ENCODE results near the gene RPRML. TPM values are rescaled to one million over a fixed set of nuclear protein-coding genes. Genes with fewer than 3 reads are reported as not detected.
A peak's percentile ranks its signal among the peaks of the same experiment; 100 is the strongest.
"Not testable (repeated sequence)": the region's sequence is repeated elsewhere in the genome, so short reads cannot be mapped to it uniquely, and the experiment has no call there.

RPRML gene
- total RNA-seq: 1 to 10 TPM in 1 of 2 donors, not detected in 1; 1.3 TPM

DNA sequence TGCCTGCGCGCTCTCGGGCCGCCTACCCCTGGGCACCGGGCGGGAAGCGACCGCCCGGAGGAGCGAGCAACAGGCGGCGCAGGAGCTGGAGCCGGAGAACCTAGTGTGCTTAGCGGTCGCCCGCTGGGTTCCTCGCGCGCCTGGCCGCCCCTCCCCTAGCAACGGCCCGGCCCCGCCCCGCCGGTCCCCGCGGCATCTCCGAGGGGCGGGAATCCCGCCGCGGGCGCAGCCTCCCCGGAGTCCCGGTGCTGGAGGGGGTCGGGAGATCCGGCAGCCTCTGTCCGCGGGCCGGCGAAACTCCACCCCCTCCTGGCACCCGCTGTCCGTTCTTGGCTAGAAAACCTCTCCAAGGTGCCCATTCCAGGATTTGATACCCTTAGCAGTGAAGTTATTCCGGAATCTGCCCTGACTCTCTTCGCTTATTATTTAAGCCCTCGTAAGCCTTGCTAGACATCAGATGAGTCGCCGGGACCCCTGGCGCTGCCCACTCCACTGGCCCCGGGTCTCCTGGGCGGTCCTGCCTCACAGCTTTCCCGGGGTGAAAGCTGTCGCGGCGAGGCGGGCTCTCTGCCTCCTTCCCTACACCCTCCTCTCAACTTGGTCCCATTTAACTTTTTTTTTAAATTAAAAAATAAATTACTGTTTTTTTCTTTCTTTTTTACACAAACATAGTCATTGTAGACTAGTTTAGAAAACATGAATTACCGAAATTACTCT lies at the start of gene RPRML:
TSS of gene RPRML (minus strand) at position 107 of the 717 bp plus-strand sequence. CDS start 246 bp downstream, outside the sequence.
- peak; percentile 57 for ATAC-seq
- peak within 1 kb of the TSS in 1 of 2 donors; percentile 7 for H3K4me3 ChIP-seq
- H3K36me3 ChIP-seq (replicated peaks in 1 of 2; ENCODE audit: insufficient read depth in 1 of 2, low read depth in 2 of 2): no peaks in the 10 kb centered on the region
- intact Hi-C loops (cut with DNase I): no loop called here
- peaks cover 3 to 10% of the 10 kb centered on the region in 2 donors for H3K27me3 ChIP-seq
- H3K9me3 ChIP-seq: no peaks in the 10 kb centered on the region
- TF ChIP-seq, protein P1, sequence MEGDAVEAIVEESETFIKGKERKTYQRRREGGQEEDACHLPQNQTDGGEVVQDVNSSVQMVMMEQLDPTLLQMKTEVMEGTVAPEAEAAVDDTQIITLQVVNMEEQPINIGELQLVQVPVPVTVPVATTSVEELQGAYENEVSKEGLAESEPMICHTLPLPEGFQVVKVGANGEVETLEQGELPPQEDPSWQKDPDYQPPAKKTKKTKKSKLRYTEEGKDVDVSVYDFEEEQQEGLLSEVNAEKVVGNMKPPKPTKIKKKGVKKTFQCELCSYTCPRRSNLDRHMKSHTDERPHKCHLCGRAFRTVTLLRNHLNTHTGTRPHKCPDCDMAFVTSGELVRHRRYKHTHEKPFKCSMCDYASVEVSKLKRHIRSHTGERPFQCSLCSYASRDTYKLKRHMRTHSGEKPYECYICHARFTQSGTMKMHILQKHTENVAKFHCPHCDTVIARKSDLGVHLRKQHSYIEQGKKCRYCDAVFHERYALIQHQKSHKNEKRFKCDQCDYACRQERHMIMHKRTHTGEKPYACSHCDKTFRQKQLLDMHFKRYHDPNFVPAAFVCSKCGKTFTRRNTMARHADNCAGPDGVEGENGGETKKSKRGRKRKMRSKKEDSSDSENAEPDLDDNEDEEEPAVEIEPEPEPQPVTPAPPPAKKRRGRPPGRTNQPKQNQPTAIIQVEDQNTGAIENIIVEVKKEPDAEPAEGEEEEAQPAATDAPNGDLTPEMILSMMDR (IDR thresholded peaks at IDR 0.05): no peak
- TF ChIP-seq POLR2A (IDR thresholded peaks at IDR 0.05): peak in 2 of 3 donors; percentile 22 to 30
- DNase-seq: peak; percentile 37 to 47 (median 40)
- H3K27ac ChIP-seq: no peak within 1 kb of the TSS
- peaks cover 23% of the 10 kb centered on the region for H3K4me1 ChIP-seq
- 2 to 8% methylated on average over 13 to 40 of the region's 57 CpGs for WGBS, 2 donors

DNA sequence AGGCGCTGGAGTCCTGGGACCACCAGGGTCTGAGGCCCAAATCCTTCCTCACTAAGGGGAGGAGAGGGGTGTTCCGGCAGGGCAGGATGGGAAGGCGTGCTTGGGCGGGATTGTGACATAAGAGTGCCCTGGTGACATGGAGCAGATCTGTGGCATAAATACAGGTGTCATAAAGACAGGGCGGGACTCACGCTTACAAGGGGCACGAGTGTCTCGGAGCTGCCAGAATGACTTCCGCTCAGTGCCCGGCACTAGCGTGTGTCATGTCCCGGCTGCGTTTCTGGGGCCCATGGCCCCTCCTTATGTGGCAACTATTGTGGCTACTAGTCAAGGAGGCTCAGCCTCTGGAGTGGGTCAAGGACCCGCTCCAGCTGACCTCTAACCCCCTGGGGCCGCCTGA lies 37.9 kb upstream of the RPRML start:
- H3K36me3 ChIP-seq (replicated peaks in 1 of 2; ENCODE audit: insufficient read depth in 1 of 2, low read depth in 2 of 2); H3K27me3 ChIP-seq; H3K4me1 ChIP-seq; intact Hi-C loops (cut with DNase I); H3K4me3 ChIP-seq; H3K27ac ChIP-seq; H3K9me3 ChIP-seq; DNase-seq; ATAC-seq: not testable (repeated sequence)
- 98% methylated on average over 11 of the region's 15 CpGs; no CpG with 5 or more reads in 1 of the 2 donors for WGBS, 2 donors

DNA sequence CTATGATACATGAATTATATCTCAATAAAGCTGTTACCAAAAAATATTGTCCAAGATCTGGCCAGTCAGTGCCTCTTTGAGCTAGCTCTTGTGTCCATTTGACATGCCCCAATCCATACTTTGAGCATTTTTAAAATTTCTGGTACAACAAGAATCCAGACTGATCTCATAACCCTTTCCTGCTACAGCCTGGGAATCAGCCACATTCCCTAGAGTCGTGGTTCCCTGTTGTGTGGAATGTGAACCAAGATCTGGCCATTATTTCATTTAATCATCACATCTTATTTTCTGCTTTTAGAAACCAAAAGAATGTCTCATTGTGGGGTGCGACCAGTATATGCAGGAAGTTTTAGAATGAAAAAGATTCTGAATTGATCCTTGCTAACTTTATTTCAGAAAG lies 34.3 kb upstream of the RPRML start:
- H3K36me3 ChIP-seq (replicated peaks in 1 of 2; ENCODE audit: insufficient read depth in 1 of 2, low read depth in 2 of 2): no peaks in the 10 kb centered on the region
- no peaks in the 10 kb centered on the region for H3K27me3 ChIP-seq
- intact Hi-C loops (cut with DNase I): no loop called here
- DNase-seq: no peak
- no peak overlapping the region for H3K27ac ChIP-seq
- TF ChIP-seq, protein P1 (IDR thresholded peaks at IDR 0.05): no peak
- no peak for TF ChIP-seq POLR2A (IDR thresholded peaks at IDR 0.05)
- H3K9me3 ChIP-seq: no peaks in the 10 kb centered on the region
- H3K4me3 ChIP-seq: no peak overlapping the region
- 80 to 83% methylated on average over 2 of the region's 2 CpGs for WGBS, 2 donors
- ATAC-seq: no peak
- no peaks in the 10 kb centered on the region for H3K4me1 ChIP-seq

DNA sequence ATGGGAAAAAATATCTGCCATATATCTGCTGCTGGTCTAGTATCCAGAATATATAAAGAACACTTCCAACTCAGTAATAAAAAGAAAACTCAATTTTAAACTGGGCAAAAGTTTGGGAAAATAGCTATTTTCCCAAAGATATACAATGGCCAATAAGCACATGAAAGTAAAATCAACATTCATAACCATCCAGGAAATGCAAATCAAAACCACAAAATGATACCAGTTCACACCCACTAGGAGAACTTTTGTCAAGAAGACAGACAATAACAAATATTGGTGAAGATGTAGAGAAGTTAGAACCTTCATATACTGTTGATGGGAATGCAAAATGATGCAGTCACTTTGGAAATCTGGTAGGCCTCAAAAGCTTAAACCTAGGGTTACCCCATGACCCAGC lies 33.4 kb upstream of the RPRML start:
- no peak for TF ChIP-seq POLR2A (IDR thresholded peaks at IDR 0.05)
- TF ChIP-seq, protein P1 (IDR thresholded peaks at IDR 0.05): no peak
- ATAC-seq: no peak
- Histone ChIP-seq H3K4me1 (no peaks in the 10 kb centered on the region), H3K4me3 (no peak overlapping the region), H3K27me3 (no peaks in the 10 kb centered on the region), H3K36me3 (replicated peaks in 1 of 2; ENCODE audit: insufficient read depth in 1 of 2, low read depth in 2 of 2) (no peaks in the 10 kb centered on the region), H3K27ac (no peak overlapping the region), H3K9me3 (no peaks in the 10 kb centered on the region)
- no peak for DNase-seq
- intact Hi-C loops (cut with DNase I): no loop called here

DNA sequence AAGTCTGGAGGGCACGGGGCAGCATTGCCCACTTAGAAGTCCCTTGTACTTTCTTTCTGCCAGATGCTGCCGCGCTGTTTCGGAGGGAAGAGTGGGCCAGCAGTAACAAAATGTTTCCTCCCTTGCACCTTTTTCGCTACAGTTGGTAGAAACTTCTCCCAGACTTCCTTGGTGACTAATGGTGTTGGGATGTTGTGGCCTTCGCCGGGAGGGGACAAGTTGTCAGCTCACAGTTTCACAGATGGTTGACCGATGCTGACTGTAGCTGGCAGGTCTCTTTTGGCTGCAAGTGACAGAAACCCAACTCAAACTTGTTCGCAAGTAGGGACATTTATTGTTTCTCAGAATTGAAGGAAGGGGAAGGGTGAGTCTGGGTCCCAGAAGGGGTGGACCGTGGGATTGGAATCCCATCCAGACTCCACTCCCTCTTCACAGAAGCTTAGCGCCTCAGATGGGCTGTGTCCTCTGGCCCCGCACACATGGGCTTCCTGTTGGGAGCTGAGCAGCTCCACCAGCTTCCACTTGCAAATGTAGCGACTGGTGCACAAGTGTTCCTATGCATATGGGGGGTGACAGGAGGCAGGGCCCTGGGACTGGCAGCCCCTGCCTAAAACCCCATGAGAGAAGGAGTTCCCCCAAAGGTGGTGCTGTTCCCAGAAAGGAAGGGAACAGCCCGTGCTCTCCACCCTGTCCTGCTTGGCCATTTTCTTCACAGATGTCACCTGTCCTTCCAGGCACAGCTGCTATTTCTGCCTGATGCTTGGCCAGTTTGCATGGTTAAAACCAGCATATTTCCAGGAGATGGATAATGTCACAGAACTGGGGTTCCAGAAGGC lies 30.9 kb upstream of the RPRML start:
- 92 to 98% methylated on average over 8 to 14 of the region's 14 CpGs for WGBS, 2 donors

More for the DNA sequence above, 30.9 kb upstream of the RPRML start:
- DNase-seq (no peak), ATAC-seq (no peak)
- Histone ChIP-seq H3K4me3 (no peak overlapping the region), H3K9me3 (no peaks in the 10 kb centered on the region), H3K36me3 (replicated peaks in 1 of 2; ENCODE audit: insufficient read depth in 1 of 2, low read depth in 2 of 2) (no peaks in the 10 kb centered on the region), H3K4me1 (no peaks in the 10 kb centered on the region), H3K27ac (no peak overlapping the region), H3K27me3 (no peaks in the 10 kb centered on the region)
- intact Hi-C loops (cut with DNase I): no loop called here
- TF ChIP-seq, protein P1 (IDR thresholded peaks at IDR 0.05): no peak
- TF ChIP-seq POLR2A (IDR thresholded peaks at IDR 0.05): no peak
